ENCODE measurements around the gene JCHAIN. TPM values are rescaled to one million over a fixed set of nuclear protein-coding genes. Genes with fewer than 3 reads are reported as not detected.
"Not testable (repeated sequence)": the region's sequence is repeated elsewhere in the genome, so short reads cannot be mapped to it uniquely, and the experiment has no call there.

Gene JCHAIN
- total RNA-seq, 2 donors from 2014 or later: 2.8 TPM; not detected in 1

DNA sequence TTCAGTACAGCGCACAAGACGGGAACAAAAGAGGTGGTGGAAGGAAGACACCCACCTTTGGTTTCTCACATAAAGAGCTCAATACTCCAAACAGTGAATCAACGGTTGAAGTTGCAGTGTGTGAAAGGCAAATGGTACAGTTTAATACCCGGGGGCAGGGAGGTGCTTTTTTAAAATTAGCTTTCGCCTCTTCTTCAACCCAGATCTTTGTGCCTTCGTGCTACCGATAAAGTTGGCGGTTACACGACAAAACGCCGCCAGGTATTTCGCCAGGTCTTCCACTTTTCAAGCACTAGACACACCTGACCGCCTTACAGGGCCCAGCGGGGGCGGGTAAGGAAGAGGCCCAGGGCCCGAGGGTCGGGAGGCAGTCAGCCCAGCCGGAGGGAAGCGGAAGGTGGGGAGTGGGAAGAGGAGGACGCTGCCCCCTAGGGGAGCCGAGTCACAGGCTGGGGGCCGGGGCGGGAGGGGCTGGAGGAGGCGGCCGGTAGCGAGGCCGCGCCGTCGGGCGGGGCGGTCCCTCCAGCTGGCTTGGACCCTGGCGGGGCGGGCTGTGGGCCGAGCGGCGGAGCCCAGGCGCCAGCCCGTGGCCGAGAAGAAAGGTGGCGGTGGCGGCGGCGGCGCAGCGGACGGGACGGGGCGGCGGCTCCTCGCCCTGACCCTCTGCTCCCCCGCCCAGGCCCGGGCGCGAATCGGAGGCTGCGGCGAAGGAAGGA, 38.1 kb upstream of the JCHAIN start:
- Mint-ChIP-seq H3K27ac (peak overlapping the region; percentile 93), H3K4me1 (peaks cover 20% of the 10 kb centered on the region), H3K4me3 (peak overlapping the region; percentile 94), H3K36me3 (ENCODE audit: low read depth) (no peaks in the 10 kb centered on the region), H3K27me3 (no peaks in the 10 kb centered on the region)
- H3K9me3 ChIP-seq (ENCODE audit: control insufficient read depth, low read length, poor library complexity, severe bottlenecking): no peaks in the 10 kb centered on the region
- peak; percentile 21 to 63 (median 62) for DNase-seq
- peak; percentile 53 for ATAC-seq

DNA sequence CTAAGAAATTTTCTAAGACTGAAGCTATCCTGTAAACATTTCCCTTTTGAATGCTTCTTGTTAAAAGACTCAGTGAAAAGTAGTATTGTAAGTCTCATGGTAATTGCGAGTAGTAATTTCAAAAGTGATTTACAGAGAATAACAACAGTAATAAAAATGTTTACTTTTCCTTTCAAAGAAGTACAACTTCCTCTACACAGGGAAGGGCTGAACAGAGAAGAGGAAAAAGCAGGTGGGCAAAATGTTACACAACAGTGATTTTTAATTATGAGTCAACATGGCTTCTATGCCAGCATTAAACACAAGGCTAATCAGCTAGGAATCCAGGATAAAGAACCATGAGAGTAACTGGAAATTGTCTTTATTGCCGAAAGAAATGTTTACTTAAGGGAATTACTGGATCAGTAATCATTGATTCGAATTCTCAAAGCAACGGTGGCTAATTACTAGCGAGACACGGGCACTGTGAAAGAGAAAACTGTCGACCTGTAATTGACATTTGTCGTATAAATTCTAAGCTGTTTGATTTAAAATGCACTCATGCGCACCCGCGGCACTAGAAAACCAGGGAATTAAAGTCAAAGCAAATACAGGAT, 37.4 kb upstream of the JCHAIN start:
- ATAC-seq (no peak), DNase-seq (no peak)
- Mint-ChIP-seq H3K27ac (peak overlapping the region; percentile 93), H3K4me3 (peak overlapping the region; percentile 94), H3K27me3 (no peaks in the 10 kb centered on the region), H3K4me1 (peaks cover 20% of the 10 kb centered on the region), H3K36me3 (ENCODE audit: low read depth) (no peaks in the 10 kb centered on the region)
- H3K9me3 ChIP-seq (ENCODE audit: control insufficient read depth, low read length, poor library complexity, severe bottlenecking): no peaks in the 10 kb centered on the region

DNA sequence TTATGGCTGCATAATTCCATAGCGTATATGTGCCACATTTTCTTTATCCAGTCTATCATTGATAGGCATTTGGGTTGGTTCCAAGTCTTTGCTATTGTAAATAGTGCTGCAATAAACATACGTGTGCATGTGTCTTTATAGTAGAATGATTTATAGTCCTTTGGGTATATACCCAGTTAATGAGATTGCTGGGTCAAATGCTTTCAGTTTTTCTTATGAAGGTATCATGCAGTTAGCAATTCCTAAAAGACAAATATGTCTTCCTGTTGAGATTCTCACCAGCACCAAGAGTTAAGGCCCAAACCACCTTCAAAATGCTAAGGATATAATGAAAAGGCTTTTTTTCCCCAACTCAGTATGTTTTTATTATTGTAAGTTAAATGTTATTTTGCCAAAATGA, 36.3 kb upstream of the JCHAIN start:
- H3K27ac Mint-ChIP-seq; ATAC-seq; H3K36me3 Mint-ChIP-seq (ENCODE audit: low read depth); H3K27me3 Mint-ChIP-seq; H3K9me3 ChIP-seq (ENCODE audit: control insufficient read depth, low read length, poor library complexity, severe bottlenecking); DNase-seq; H3K4me3 Mint-ChIP-seq: not testable (repeated sequence)
- peaks cover 20% of the 10 kb centered on the region for H3K4me1 Mint-ChIP-seq

DNA sequence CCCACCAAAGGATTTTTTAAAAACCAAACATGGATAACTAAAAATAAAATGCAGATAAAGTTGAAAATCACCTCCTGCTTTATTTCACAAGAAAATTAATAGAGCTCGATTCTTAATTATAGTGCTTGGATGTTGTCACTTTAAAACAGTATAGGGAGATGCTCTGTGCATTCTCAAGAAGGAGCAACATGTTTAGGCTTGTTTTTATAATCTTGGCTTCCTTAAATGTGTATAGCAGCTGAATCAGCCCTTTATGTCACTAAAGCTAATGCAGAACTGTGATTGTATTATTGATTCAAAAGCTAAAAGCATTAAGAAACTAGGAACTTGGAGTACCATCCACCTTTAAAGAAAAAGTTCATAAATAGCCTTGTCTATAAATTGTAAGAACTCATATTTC, 35.0 kb upstream of the JCHAIN start:
- H3K9me3 ChIP-seq (ENCODE audit: control insufficient read depth, low read length, poor library complexity, severe bottlenecking): no peaks in the 10 kb centered on the region
- ATAC-seq (no peak), DNase-seq (no peak)
- Mint-ChIP-seq H3K4me1 (peaks cover 16% of the 10 kb centered on the region), H3K36me3 (ENCODE audit: low read depth) (no peaks in the 10 kb centered on the region), H3K4me3 (no peak overlapping the region), H3K27me3 (no peaks in the 10 kb centered on the region), H3K27ac (no peak overlapping the region)

DNA sequence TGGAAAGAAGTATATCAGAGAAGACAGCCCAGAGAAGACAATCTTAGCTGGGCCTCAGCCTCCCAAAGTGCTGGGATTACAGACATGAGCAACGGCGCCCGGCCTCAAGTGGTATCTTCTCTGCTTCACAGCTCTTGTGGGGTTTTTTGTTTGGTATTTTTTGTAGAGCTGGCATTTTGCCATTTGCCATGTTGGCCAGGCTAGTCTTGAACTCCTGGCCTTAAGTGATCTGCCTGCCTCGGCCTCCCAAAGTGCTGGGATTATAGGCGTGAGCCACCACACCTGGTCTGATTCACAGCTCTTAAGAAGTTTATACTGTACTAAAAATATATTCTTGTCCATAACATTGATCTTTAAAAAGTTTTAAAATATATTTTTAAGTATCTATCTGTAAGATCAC, 34.4 kb upstream of the JCHAIN start:
- Mint-ChIP-seq H3K4me1 (peaks cover 11% of the 10 kb centered on the region), H3K27ac (no peak overlapping the region), H3K36me3 (ENCODE audit: low read depth) (no peaks in the 10 kb centered on the region), H3K27me3 (no peaks in the 10 kb centered on the region), H3K4me3 (no peak overlapping the region)
- ATAC-seq: no peak
- H3K9me3 ChIP-seq (ENCODE audit: control insufficient read depth, low read length, poor library complexity, severe bottlenecking): no peaks in the 10 kb centered on the region
- DNase-seq: no peak

DNA sequence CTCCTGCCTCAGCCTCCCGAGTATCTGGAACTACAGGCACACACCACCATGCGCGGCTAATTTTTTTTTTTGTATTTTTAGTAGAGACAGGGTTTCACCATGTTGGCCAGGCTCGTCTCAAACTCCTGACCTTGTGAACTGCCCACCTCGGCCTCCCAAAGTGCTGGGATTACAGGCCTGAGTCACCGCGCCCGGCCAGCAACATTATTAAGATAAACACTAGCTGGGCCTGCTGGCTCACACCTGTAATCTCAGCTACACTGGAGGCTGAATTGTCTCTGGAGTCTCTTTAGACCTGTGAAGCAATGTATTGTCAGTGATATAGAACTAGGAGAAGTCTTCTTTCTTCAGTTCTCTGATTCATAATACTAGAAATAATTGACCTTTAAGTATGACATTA, 32.1 kb upstream of the JCHAIN start:
- H3K36me3 Mint-ChIP-seq (ENCODE audit: low read depth); H3K9me3 ChIP-seq (ENCODE audit: control insufficient read depth, low read length, poor library complexity, severe bottlenecking); H3K27me3 Mint-ChIP-seq; H3K4me1 Mint-ChIP-seq; ATAC-seq; H3K4me3 Mint-ChIP-seq; DNase-seq; H3K27ac Mint-ChIP-seq: not testable (repeated sequence)

DNA sequence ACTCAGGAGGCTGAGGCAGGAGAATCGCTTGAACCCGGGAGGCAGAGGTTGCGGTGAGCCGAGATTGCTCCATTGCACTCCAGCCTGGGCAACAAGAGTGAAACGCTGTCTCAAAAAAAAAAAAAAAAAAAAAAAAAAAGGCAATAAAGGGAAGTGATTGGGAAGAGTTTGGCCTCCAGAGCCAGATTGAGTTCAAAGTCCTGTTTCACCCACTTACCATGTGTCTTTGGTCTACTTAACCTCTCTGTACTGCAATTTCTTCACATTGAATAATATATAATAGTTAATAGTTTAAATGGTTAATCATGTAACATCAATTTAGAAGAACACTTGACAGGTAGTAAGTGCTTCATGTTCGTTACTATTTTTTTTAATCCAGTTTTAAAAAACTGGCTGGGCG, 28.3 kb upstream of the JCHAIN start:
- H3K27me3 Mint-ChIP-seq; ATAC-seq; DNase-seq; H3K36me3 Mint-ChIP-seq (ENCODE audit: low read depth); H3K4me3 Mint-ChIP-seq; H3K9me3 ChIP-seq (ENCODE audit: control insufficient read depth, low read length, poor library complexity, severe bottlenecking); H3K27ac Mint-ChIP-seq: not testable (repeated sequence)
- H3K4me1 Mint-ChIP-seq: peaks cover 11% of the 10 kb centered on the region

DNA sequence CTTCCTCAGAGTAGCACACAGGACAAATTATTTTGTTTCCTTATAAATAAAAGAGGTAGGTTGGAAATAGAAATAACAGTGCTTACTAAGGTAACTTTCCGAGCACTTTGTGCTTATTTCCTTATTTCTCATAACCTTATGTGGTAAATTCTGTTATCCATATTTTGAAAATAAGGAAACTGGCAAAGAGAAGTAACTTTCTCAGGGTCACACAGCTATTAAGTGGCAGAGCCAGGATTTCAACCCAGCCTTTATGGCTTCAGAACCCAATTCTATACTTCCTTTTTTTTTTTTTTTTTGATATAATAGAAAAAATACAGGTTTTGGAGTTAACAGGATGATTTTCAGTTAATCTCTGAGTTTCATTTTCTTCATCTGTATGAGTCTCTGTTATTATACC, 25.4 kb upstream of the JCHAIN start:
- DNase-seq: no peak
- Mint-ChIP-seq H3K4me3 (no peak overlapping the region), H3K4me1 (peaks cover 30% of the 10 kb centered on the region), H3K27me3 (no peaks in the 10 kb centered on the region), H3K27ac (peak overlapping the region; percentile 83), H3K36me3 (ENCODE audit: low read depth) (peaks cover 6% of the 10 kb centered on the region)
- H3K9me3 ChIP-seq (ENCODE audit: control insufficient read depth, low read length, poor library complexity, severe bottlenecking): no peaks in the 10 kb centered on the region
- ATAC-seq: no peak

DNA sequence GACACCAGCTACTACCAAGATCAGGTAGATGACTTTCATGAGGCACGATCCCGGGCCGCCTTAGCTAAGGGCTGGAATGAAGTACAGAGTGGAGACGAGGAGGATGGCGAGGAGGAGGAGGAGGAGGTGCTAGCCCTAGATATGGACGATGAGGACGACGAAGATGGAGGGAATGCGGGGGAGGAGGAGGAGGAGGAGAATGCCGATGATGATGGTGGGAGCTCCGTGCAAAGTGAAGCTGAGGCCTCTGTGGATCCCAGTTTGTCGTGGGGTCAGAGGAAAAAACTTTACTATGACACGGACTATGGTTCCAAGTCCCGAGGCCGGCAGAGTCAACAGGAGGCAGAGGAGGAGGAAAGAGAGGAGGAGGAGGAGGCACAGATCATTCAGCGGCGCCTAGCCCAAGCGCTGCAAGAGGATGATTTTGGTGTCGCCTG, 22.5 kb upstream of the JCHAIN start:
- Mint-ChIP-seq H3K4me3 (peak overlapping the region; percentile 99), H3K27me3 (no peaks in the 10 kb centered on the region), H3K4me1 (peaks cover 31% of the 10 kb centered on the region), H3K27ac (peak overlapping the region; percentile 99), H3K36me3 (ENCODE audit: low read depth) (peaks cover 6% of the 10 kb centered on the region)
- ATAC-seq: peak; percentile 6
- H3K9me3 ChIP-seq (ENCODE audit: control insufficient read depth, low read length, poor library complexity, severe bottlenecking): no peaks in the 10 kb centered on the region
- no peak for DNase-seq

DNA sequence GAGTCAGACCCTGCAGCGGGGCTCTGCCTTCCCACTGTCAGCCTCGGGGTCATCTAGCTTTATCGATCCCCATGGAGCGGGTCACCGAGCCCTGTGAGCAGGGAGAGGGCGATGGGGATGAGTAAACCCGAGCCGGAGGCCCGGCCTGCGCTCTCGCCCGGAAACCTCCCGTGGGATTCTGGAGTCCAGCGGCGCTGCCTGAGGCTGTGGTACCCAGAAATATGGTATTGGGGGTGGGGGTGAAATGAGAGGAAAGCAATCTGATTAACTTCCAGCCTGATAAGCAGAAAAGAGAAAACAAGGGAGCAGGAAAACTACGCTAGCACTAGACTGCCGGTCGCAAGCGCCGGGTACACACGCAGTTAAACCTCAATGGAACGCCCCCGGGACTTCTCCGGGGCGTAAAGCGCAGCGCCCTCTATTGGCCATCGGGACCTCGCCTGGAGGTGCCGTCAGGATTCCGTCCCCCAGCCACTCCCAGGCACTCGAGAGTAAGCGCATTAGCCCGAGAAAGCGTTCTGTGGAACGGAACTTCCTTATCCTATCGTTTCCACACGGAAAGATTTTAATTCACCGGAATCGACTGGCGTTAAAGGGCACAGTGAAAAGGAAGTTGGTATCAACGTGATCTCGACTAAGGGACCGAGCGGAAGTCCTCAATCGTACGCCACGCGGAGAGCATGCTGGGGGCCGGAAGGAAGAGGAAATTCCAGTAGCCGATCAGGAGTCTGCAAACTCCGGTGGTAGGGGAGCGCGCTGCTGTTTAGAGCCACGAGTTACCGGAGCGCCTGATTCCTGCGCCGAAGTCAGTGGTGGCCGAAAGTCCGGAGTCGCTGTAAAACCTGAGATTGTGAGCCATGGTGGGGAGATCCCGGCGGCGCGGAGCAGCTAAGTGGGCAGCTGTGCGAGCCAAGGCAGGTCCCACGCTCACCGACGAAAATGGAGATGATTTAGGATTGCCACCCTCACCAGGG, 21.8 kb upstream of the JCHAIN start, which contains the start of gene UTP3:
UTP3 (plus strand) TSS at position 712 of the 974 bp plus-strand sequence; CDS start at position 858, 146 bp downstream.
- ATAC-seq (peak; percentile 92), DNase-seq (peak; percentile 82 to 93 (median 86))
- Mint-ChIP-seq H3K4me1 (peaks cover 31% of the 10 kb centered on the region), H3K27ac (peak within 1 kb of the TSS; percentile 99), H3K4me3 (peak within 1 kb of the TSS; percentile 99), H3K27me3 (no peaks in the 10 kb centered on the region), H3K36me3 (ENCODE audit: low read depth) (peaks cover 6% of the 10 kb centered on the region)
- no peaks in the 10 kb centered on the region for H3K9me3 ChIP-seq (ENCODE audit: control insufficient read depth, low read length, poor library complexity, severe bottlenecking)

DNA sequence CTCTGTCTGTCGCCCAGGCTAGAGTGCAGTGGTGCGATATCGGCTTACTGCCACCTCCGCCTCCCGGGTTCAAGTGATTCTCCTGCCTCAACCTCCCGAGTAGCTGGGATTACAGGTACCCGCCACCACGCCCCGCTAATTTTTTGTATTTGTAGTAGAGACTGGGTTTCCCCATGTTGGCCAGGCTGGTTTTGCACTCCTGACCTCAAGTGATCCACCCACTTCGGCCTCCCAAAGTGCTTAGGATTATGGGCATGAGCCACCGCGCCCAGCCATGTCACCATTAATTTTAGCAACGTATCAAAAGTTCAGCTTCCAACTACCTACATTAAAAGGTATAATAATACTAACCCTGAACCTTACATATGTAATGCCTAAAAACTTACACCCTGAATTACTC, 21.1 kb upstream of the JCHAIN start:
- H3K4me3 Mint-ChIP-seq: peak overlapping the region; percentile 99
- H3K4me1 Mint-ChIP-seq: peaks cover 31% of the 10 kb centered on the region
- H3K9me3 ChIP-seq (ENCODE audit: control insufficient read depth, low read length, poor library complexity, severe bottlenecking): no peaks in the 10 kb centered on the region
- peaks cover 6% of the 10 kb centered on the region for H3K36me3 Mint-ChIP-seq (ENCODE audit: low read depth)
- peak; percentile 4 for ATAC-seq
- H3K27ac Mint-ChIP-seq: peak overlapping the region; percentile 99
- no peaks in the 10 kb centered on the region for H3K27me3 Mint-ChIP-seq
- no peak for DNase-seq

DNA sequence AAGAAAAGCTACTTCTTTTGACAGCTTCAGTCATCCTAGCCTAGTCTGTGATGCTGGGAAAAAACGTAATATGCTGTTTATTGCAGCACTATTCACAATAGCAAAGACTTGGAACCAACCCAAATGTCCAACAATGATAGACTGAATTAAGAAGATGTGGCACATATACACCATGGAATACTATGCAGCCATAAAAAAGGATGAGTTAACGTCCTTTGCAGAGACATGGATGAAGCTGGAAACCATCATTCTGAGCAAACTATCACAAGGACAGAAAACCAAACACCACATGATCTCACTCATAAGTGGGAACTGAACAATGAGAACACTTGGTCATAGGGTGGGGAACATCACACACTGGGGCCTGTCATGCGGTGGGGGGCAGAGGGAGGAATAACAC, 15.8 kb upstream of the JCHAIN start:
- H3K9me3 ChIP-seq (ENCODE audit: control insufficient read depth, low read length, poor library complexity, severe bottlenecking); DNase-seq; H3K36me3 Mint-ChIP-seq (ENCODE audit: low read depth); H3K4me3 Mint-ChIP-seq; ATAC-seq; H3K27ac Mint-ChIP-seq; H3K27me3 Mint-ChIP-seq: not testable (repeated sequence)
- H3K4me1 Mint-ChIP-seq: peaks cover 16% of the 10 kb centered on the region

DNA sequence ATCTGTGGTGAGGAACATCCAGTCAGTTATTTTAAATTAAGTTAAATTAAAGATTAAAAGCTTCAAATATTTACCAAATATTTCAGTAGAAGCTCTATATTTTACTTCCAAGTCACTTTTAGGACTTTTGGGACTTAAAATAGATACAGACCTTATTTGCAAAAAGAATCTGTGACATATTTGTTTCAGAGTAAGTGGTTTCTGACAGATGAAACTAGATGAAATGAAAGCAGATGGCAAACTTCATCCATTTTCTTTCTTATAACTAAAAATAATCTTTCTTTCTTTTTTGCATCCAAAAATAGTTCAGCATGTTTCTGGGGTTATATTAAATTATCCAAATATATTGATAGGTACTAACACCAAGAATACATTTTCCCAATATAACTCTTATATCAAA, 15.4 kb upstream of the JCHAIN start:
- no peak overlapping the region for H3K27ac Mint-ChIP-seq
- no peak for ATAC-seq
- H3K27me3 Mint-ChIP-seq: no peaks in the 10 kb centered on the region
- H3K36me3 Mint-ChIP-seq (ENCODE audit: low read depth): peaks cover 2% of the 10 kb centered on the region
- no peak for DNase-seq
- H3K9me3 ChIP-seq (ENCODE audit: control insufficient read depth, low read length, poor library complexity, severe bottlenecking): no peaks in the 10 kb centered on the region
- no peak overlapping the region for H3K4me3 Mint-ChIP-seq
- peaks cover 18% of the 10 kb centered on the region for H3K4me1 Mint-ChIP-seq
